GM18909 (cell line): ENCODE data around the gene ZNF335.

Experiments used
- ATAC-seq: cut with Tn5 transposase; IDR thresholded peaks from one replicate; pipeline ENCODE4 v1.9.1; 2021; ENCODE audit warnings: mild to moderate bottlenecking; ENCODE audit not compliant: unreplicated experiment, poor library complexity

Gene ZNF335

GRCh38 chr20:45972500-45973183 lies 639 bp upstream of the ZNF335 start:
- ATAC-seq = no peak

GRCh38 chr20:45971425-45971674 lies 653 bp downstream of the ZNF335 start:
- ATAC-seq = no peak

GRCh38 chr20:45970646-45971424 lies 1.2 kb downstream of the ZNF335 start:
- no peak for ATAC-seq

GRCh38 chr20:45969712-45970634 lies 2.0 kb downstream of the ZNF335 start:
- ATAC-seq = no peak

- no peak for ATAC-seq
Measured at GRCh38 chr20:45968801-45969711, 2.9 kb downstream of the ZNF335 start.

GRCh38 chr20:45968081-45968671 lies 3.8 kb downstream of the ZNF335 start:
- ATAC-seq = no peak

GRCh38 chr20:45967551-45968080 lies 4.4 kb downstream of the ZNF335 start:
- ATAC-seq = no peak

GRCh38 chr20:45965169-45966002 lies 6.6 kb downstream of the ZNF335 start:
- ATAC-seq = no peak

- ATAC-seq = no peak
Measured at GRCh38 chr20:45964006-45964400, 8.0 kb downstream of the ZNF335 start.

GRCh38 chr20:45963059-45964005 lies 8.7 kb downstream of the ZNF335 start:
- ATAC-seq = no peak

- ATAC-seq = no peak
Measured at GRCh38 chr20:45962031-45962755, 9.8 kb downstream of the ZNF335 start.

- ATAC-seq = no peak
Measured at GRCh38 chr20:45959956-45960630, 11.9 kb downstream of the ZNF335 start.

GRCh38 chr20:45959126-45959525 lies 12.9 kb downstream of the ZNF335 start:
- no peak for ATAC-seq

- ATAC-seq = no peak
Measured at GRCh38 chr20:45958593-45958992, 13.4 kb downstream of the ZNF335 start.

GRCh38 chr20:45957021-45957941 lies 14.7 kb downstream of the ZNF335 start:
- ATAC-seq = no peak
